GM19023 (cell line): ENCODE data around the gene TMEM161A.
"Not testable (repeated sequence)": the region's sequence is repeated elsewhere in the genome, so short reads cannot be mapped to it uniquely, and the experiment has no call there.

Experiments used
- ATAC-seq: cut with Tn5 transposase; IDR thresholded peaks from one replicate; pipeline ENCODE4 v1.9.1; 2021; ENCODE audit warnings: mild to moderate bottlenecking, moderate library complexity; ENCODE audit not compliant: unreplicated experiment

TMEM161A gene

GRCh38 chr19:19123386-19123785 lies 14.9 kb downstream of the TMEM161A start:
- ATAC-seq: no peak

GRCh38 chr19:19122902-19123301 lies 15.4 kb downstream of the TMEM161A start:
- ATAC-seq: no peak

DNA sequence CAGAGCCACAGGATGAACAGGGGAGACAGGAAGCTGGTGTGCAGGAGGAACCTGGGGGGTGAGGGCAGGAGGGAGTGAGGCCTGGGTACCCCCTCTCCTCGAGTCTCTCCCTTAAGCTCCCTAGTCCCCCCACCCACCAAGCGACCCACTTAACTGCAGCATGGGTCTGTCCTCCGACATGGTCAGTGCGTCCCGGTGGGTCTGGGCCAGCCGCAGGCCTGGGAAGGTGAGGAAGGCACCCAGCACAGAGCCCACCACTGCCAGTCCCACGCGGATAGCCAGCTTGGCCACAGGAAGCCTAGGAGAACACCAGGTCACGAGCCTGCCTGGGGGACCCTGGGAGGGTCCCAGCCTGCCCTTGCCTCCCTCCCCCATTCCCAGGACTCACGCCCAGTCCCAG lies 16.9 kb downstream of the TMEM161A start:
- ATAC-seq: no peak

- ATAC-seq: no peak
Measured at GRCh38 chr19:19120308-19121231, 17.7 kb downstream of the TMEM161A start.

- ATAC-seq: no peak
Measured at GRCh38 chr19:19119325-19120237, 18.7 kb downstream of the TMEM161A start.

- no peak for ATAC-seq
Measured at GRCh38 chr19:19115954-19116353, 22.3 kb downstream of the TMEM161A start.

GRCh38 chr19:19113040-19113626 lies 25.1 kb downstream of the TMEM161A start:
- no peak for ATAC-seq

GRCh38 chr19:19111967-19112580 lies 26.2 kb downstream of the TMEM161A start:
- no peak for ATAC-seq

- ATAC-seq: no peak
Measured at GRCh38 chr19:19111136-19111835, 27.0 kb downstream of the TMEM161A start.

DNA sequence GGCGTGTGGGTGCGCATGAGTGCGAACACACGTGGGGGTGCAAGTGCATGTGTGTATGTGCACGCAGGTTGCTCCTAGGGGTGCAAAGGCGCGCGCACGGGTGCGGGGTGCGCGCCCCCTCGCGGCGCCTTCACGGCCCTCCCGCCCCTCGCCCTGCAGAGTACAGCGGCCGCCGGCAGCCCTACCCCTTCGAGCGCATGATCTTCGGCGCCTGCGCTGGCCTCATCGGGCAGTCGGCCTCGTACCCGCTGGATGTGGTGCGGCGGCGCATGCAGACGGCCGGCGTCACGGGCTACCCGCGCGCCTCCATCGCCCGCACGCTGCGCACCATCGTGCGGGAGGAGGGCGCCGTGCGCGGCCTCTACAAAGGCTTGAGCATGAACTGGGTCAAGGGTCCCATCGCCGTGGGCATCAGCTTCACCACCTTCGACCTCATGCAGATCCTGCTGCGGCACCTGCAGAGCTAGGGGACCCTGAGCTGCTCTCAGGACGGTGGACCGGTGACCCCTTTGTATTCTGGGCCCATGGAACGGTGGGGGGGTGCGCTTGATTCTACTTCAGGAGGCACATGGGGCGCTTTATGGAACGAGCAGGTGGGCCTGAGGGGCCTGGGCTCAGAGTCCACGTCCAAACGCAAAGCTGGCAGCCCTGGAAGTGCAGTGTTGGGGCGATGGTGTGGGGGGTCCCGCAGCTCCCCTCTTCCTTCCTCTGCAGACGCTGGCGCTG lies 27.7 kb downstream of the TMEM161A start:
- ATAC-seq: no peak

- ATAC-seq: no peak
Measured at GRCh38 chr19:19109601-19110000, 28.7 kb downstream of the TMEM161A start.

GRCh38 chr19:19107654-19108053 lies 30.6 kb downstream of the TMEM161A start:
- no peak for ATAC-seq

- not testable (repeated sequence) for ATAC-seq
Measured at GRCh38 chr19:19106938-19107337, 31.3 kb downstream of the TMEM161A start.

DNA sequence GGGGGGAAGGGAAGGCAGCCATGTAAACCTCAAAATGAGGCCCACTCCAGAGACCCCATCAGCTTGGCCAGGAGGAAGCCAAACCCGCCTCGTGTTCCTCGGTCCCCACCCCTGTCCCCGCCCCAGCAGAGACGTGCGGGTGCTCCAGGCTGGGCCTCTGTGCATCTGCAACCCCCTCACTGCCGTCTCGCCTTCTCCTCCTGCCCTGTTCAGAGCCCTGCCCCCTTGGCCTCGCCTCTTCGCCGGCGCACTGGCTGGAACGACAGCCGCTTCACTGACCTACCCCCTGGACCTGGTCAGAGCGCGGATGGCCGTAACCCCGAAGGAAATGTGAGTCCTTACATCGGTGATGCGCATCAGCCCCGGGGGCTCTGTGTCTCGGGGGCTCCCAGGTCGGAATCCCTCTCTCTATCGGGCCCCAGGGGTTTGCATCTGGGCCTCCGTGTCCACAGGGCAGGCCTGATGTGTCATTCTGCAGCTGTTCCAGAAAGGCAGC lies 32.2 kb downstream of the TMEM161A start:
- no peak for ATAC-seq

DNA sequence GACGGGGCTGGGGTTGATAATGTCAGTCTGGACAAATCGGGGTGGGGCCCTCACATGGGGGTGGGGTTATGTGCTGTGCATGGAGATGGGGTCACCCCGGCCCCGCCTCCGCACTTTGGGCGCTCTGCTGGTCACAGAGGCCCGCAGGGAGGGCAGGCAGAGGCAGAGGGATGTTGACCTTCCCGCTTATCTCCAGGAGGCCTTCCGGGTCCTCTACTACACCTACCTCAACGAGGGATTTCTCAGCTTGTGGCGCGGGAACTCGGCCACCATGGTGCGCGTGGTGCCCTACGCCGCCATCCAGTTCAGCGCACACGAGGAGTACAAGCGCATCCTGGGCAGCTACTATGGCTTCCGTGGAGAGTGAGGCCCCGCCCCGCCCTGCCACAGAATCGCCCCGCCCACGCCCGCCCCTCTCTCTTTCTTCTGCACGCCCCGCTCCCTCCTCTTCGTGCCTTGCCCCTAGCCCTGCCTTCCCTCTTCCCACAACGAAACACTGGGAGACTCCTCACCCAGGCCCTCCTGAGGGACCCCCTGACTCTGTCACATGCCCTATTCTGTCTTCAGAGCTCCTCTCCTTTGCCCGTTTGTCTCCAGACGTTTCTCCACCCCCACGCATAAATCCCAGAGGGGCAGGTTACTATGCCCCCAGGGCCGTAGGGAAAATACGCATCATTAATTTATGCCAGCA lies 32.8 kb downstream of the TMEM161A start:
- ATAC-seq: no peak

DNA sequence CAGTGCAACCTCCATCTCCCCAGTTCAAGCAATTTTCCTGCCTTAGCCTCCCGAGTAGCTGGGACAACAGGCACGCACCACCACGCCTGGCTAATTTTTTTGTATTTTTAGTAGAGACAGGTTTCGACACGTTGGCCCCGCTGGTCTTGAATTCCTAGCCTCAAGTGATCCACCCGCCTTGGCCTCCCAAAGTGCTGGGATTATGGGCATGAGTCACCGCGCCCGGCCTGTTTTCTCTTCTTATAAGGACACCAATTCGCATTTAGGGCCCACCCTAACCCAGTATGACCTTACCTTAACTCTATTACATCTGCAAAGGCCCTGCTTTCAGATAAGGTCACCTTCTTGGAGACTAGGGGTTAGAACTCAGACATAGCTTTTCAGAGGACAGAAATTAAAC lies 35.1 kb downstream of the TMEM161A start:
- no peak for ATAC-seq

DNA sequence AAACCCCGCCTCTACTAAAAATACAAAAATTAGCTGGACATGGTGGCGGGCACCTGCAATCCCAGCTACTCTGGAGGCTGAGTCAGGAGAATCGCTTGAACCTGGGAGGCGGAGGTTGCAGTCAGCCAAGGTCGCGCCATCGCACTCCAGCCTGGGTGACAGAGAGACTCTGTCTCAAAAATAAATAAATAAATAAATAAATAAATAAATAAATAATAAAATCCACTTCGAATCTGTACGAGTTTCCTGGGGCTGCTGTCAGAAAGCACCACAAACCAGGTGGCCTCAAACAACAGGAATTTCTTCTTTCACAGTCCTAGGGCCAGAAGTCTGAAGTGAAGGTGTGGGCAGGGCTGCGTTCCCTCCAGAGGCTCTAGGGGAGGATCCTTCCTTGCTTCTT lies 35.7 kb downstream of the TMEM161A start:
- not testable (repeated sequence) for ATAC-seq

GRCh38 chr19:19101540-19101939 lies 36.7 kb downstream of the TMEM161A start:
- no peak for ATAC-seq
